ENCODE data around the gene RPLP1. TPM values are rescaled to one million over a fixed set of nuclear protein-coding genes. Genes with fewer than 3 reads are reported as not detected.

RPLP1 gene
- total and polyA plus RNA-seq, 9 of the 15 experiments (the other 6 are each of a cell fraction or from before 2014, with no cell fraction given): 76.3 to 3,053 (median 847) TPM

DNA sequence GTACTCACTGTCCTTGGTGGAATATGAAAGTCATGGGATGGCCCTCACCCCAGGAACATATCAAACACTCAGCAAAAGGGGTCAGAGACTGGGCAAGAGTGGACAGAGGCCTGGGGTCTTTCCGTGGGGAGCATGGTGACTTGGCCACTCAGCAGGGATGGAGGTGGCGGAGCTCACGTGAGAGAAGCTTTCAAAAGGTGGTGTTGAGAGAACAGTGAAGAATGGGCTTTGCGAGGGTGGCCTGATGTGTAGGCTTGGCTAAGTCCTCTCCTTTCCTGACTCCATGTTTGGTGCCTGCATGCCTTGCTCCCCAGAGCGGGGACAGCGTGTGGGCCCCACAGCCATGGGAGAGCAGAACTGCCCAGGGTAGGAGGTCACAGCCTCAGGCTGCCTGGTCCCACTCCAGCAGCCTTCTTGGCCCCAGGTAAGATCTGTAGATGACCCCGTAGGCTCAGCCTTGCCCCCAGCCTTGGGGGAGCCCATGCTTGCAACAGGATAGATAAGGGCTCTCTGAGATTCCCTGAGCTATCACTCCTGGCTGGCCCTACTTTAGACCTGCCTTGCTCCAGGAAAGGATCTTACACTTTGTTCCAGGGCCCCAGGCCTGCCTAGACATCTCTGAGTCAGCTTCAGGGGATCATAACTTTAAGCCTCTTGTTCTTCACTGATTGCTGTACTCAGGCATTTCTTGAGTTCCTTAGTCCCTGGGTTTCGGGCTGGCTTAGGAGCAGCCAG is 17.0 kb downstream of the RPLP1 start (continued):
- TF ChIP-seq SMC3 (conservative IDR thresholded peaks at IDR 0.05; ENCODE audit: insufficient read depth, low read depth, low read length): no peak
- TF ChIP-seq FUS (optimal IDR thresholded peaks at IDR 0.05; ENCODE audit: low read depth, low read length): no peak
- TF ChIP-seq ZNF146 (CRISPR knock-in tag; IDR thresholded peaks at IDR 0.05; ENCODE audit: unreplicated experiment): no peak
- no peak for TF ChIP-seq NFE2 (IDR thresholded peaks at IDR 0.05; ENCODE audit: low read depth)
- TF ChIP-seq BRCA1 (IDR thresholded peaks at IDR 0.05): no peak
- TF ChIP-seq BRCA1 (CRISPR knock-in tag; IDR thresholded peaks at IDR 0.05): no peak
- no peak for TF ChIP-seq ZBED1 (IDR thresholded peaks at IDR 0.05)
- TF ChIP-seq, protein P1, sequence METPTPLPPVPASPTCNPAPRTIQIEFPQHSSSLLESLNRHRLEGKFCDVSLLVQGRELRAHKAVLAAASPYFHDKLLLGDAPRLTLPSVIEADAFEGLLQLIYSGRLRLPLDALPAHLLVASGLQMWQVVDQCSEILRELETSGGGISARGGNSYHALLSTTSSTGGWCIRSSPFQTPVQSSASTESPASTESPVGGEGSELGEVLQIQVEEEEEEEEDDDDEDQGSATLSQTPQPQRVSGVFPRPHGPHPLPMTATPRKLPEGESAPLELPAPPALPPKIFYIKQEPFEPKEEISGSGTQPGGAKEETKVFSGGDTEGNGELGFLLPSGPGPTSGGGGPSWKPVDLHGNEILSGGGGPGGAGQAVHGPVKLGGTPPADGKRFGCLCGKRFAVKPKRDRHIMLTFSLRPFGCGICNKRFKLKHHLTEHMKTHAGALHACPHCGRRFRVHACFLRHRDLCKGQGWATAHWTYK (CRISPR knock-in tag; IDR thresholded peaks at IDR 0.05): no peak
- TF ChIP-seq, protein P2, sequence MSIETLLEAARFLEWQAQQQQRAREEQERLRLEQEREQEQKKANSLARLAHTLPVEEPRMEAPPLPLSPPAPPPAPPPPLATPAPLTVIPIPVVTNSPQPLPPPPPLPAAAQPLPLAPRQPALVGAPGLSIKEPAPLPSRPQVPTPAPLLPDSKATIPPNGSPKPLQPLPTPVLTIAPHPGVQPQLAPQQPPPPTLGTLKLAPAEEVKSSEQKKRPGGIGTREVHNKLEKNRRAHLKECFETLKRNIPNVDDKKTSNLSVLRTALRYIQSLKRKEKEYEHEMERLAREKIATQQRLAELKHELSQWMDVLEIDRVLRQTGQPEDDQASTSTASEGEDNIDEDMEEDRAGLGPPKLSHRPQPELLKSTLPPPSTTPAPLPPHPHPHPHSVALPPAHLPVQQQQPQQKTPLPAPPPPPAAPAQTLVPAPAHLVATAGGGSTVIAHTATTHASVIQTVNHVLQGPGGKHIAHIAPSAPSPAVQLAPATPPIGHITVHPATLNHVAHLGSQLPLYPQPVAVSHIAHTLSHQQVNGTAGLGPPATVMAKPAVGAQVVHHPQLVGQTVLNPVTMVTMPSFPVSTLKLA (conservative IDR thresholded peaks at IDR 0.05): no peak
- TF ChIP-seq SNRNP70 (optimal IDR thresholded peaks at IDR 0.05; ENCODE audit: low read depth, low read length): no peak
- no peak for TF ChIP-seq ZNF699 (CRISPR knock-in tag; IDR thresholded peaks at IDR 0.05; ENCODE audit: insufficient replicate concordance)
- TF ChIP-seq, protein P3, sequence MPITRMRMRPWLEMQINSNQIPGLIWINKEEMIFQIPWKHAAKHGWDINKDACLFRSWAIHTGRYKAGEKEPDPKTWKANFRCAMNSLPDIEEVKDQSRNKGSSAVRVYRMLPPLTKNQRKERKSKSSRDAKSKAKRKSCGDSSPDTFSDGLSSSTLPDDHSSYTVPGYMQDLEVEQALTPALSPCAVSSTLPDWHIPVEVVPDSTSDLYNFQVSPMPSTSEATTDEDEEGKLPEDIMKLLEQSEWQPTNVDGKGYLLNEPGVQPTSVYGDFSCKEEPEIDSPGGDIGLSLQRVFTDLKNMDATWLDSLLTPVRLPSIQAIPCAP (CRISPR knock-in tag; IDR thresholded peaks at IDR 0.05; ENCODE audit: borderline replicate concordance): no peak
- no peak for TF ChIP-seq PTRF (tag; IDR thresholded peaks at IDR 0.05)
- peak in 1 of 2 experiments; percentile 53; a peak in 1 of 4 replicates for TF ChIP-seq RCOR1 (IDR thresholded peaks at IDR 0.05; ENCODE audit: borderline replicate concordance in 1 of 2, low read depth in 2 of 2, low read length in 2 of 2)
- TF ChIP-seq, protein P4, sequence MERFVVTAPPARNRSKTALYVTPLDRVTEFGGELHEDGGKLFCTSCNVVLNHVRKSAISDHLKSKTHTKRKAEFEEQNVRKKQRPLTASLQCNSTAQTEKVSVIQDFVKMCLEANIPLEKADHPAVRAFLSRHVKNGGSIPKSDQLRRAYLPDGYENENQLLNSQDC (CRISPR knock-in tag; IDR thresholded peaks at IDR 0.05): no peak
- TF ChIP-seq CBFA2T2 (conservative IDR thresholded peaks at IDR 0.05): peak; percentile 45
- TF ChIP-seq, protein P5, sequence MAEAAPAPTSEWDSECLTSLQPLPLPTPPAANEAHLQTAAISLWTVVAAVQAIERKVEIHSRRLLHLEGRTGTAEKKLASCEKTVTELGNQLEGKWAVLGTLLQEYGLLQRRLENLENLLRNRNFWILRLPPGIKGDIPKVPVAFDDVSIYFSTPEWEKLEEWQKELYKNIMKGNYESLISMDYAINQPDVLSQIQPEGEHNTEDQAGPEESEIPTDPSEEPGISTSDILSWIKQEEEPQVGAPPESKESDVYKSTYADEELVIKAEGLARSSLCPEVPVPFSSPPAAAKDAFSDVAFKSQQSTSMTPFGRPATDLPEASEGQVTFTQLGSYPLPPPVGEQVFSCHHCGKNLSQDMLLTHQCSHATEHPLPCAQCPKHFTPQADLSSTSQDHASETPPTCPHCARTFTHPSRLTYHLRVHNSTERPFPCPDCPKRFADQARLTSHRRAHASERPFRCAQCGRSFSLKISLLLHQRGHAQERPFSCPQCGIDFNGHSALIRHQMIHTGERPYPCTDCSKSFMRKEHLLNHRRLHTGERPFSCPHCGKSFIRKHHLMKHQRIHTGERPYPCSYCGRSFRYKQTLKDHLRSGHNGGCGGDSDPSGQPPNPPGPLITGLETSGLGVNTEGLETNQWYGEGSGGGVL (CRISPR knock-in tag; IDR thresholded peaks at IDR 0.05): no peak
- TF ChIP-seq SMAD2 (IDR thresholded peaks at IDR 0.05; ENCODE audit: low read depth, low read length): no peak

Measured in K562 (cell line).